OCI-LY3 (cell line): ENCODE data around the gene BSPRY.

ENCODE experiments used
- CTCF ChIP-seq: fragments of 200-600, 300-600 bp; sonication (generic); IDR thresholded peaks from 2 replicates; pipeline ENCODE4 v1.5.1; 2014; ENCODE audit warnings: antibody characterized with exemption, low read length, low read depth
- EZH2phosphoT487 ChIP-seq: fragments of 200-600 bp; shearing (Covaris generic); IDR thresholded peaks from 2 replicates; pipeline ENCODE4 v1.6.1; 2018; ENCODE audit warnings: antibody characterized with exemption, mixed run types, low read depth

GRCh38 chr9:113361304-113362018 is 12.1 kb downstream of the BSPRY start:
- no peak for TF ChIP-seq CTCF
- TF ChIP-seq EZH2phosphoT487 = no peak
